ENCODE measurements around the gene TCP1. TPM values are rescaled to one million over a fixed set of nuclear protein-coding genes. Genes with fewer than 3 reads are reported as not detected.

Gene TCP1
- total and polyA plus RNA-seq, 9 of the 15 experiments (the other 6 are each of a cell fraction or from before 2014, with no cell fraction given): 331 to 801 (median 645) TPM

DNA sequence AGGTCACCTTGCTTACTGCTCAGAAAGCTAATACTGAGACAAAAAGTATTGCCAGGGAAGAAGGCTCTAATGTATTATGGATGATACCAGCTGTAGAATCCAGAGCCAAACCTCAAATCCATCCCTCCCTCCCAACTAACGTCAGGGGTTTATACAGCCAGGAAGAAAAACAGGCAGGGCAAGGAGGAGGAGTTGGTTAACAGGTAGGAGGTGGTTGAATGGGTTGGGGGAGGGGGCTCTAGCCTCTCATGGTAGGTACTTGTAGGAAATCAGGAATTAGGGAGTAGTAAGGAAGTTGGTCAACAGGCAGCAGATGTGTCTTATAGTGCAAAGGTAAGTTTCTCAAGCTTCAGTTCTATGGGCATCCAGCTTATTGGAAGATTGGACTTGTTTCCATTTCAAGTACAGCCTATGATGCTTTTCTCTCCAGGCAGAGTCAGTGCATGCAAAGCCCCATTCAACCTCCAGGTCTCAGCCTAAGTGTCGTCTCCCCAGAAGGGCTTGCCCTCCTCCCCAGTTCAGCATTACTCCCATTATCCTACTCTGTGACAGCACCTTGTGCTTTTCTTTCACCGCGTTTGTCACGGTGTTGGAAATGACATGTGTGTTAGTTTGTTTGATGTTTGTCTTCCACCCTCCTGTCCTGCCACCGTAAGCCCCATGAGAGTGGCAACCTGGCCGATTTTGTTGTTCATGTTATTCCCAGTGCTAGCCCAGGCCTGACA is 48.8 kb upstream of the TCP1 start:
- no peak for ATAC-seq
- peaks cover 38 to 39% of the 10 kb centered on the region in 2 experiments for H3K27me3 ChIP-seq (ENCODE audit: control insufficient read depth in 2 of 2, insufficient read depth in 2 of 2, low read length in 2 of 2)
- DNase-seq (ENCODE audit: extremely low read depth in 1 of 4, low spot score in 3 of 4): no peak
- CTCF ChIA-PET (ENCODE audit: low intra/inter-chr PET ratio): no interaction called here
- no peak overlapping the region for H3K27ac ChIP-seq (ENCODE audit: extremely low read depth, low read depth, low read length)
- H4K20me1 ChIP-seq (replicated peaks; ENCODE audit: control insufficient read depth, insufficient read depth, low read length): 0 out of 2 replicates have a peak, but pooled peaks cover 3% of the 10 kb centered on the region
- in situ Hi-C loops (cut with MboI): no loop called here
- H3K9me1 ChIP-seq (ENCODE audit: control insufficient read depth, insufficient read depth, low read length): no peaks in the 10 kb centered on the region
- POLR2A ChIA-PET: interaction anchor here (0.6 kb wide), 1 partner anchor 946 kb away, joined by 3 read pairs; no protein-coding TSS in a partner anchor
- no peaks in the 10 kb centered on the region for H3K36me3 ChIP-seq (ENCODE audit: control insufficient read depth, insufficient read depth, low read length)
- intact Hi-C loops (cut with micrococcal nuclease): no loop called here
- H3K9me3 ChIP-seq (replicated peaks; ENCODE audit: control insufficient read depth, insufficient read depth, low read depth, low read length): no peaks in the 10 kb centered on the region
- H3K79me2 ChIP-seq (ENCODE audit: control insufficient read depth, insufficient read depth, low read length): no peaks in the 10 kb centered on the region
- BruUV-seq (replicated peaks): no TSS peak
- 2% methylated on average over 7 of the region's 7 CpGs for WGBS (ENCODE audit: insufficient coverage, low coverage, missing lambda C conversion rate)
- H3K4me2 ChIP-seq (ENCODE audit: insufficient read depth, low read length): no peak overlapping the region
- H3K4me3 ChIP-seq: no peak overlapping the region
- no peak overlapping the region for H3K9ac ChIP-seq (ENCODE audit: insufficient read depth in 1 of 2, low read depth in 2 of 2, low read length in 2 of 2)
- FAIRE-seq: no peak
- peaks cover 0 to 9% of the 10 kb centered on the region in 2 experiments; a peak in 1 of 5 replicates for H3K4me1 ChIP-seq (replicated peaks in 1 of 2; ENCODE audit: control insufficient read depth in 2 of 2, insufficient read depth in 2 of 2, low read length in 2 of 2)
- no peak overlapping the region for H2AFZ ChIP-seq (ENCODE audit: low read depth, low read length)
- TF ChIP-seq, protein P1, sequence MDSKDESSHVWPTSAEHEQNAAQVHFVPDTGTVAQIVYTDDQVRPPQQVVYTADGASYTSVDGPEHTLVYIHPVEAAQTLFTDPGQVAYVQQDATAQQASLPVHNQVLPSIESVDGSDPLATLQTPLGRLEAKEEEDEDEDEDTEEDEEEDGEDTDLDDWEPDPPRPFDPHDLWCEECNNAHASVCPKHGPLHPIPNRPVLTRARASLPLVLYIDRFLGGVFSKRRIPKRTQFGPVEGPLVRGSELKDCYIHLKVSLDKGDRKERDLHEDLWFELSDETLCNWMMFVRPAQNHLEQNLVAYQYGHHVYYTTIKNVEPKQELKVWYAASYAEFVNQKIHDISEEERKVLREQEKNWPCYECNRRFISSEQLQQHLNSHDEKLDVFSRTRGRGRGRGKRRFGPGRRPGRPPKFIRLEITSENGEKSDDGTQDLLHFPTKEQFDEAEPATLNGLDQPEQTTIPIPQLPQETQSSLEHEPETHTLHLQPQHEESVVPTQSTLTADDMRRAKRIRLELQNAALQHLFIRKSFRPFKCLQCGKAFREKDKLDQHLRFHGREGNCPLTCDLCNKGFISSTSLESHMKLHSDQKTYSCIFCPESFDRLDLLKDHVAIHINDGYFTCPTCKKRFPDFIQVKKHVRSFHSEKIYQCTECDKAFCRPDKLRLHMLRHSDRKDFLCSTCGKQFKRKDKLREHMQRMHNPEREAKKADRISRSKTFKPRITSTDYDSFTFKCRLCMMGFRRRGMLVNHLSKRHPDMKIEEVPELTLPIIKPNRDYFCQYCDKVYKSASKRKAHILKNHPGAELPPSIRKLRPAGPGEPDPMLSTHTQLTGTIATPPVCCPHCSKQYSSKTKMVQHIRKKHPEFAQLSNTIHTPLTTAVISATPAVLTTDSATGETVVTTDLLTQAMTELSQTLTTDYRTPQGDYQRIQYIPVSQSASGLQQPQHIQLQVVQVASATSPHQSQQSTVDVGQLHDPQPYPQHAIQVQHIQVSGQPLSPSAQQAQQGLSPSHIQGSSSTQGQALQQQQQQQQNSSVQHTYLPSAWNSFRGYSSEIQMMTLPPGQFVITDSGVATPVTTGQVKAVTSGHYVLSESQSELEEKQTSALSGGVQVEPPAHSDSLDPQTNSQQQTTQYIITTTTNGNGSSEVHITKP (IDR thresholded peaks at IDR 0.05; ENCODE audit: partially characterized antibody): no peak
- TF ChIP-seq CBX2 (IDR thresholded peaks at IDR 0.05; ENCODE audit: insufficient read depth, low read length, poor library complexity, severe bottlenecking) (no peak), BRD9 (IDR thresholded peaks at IDR 0.05; ENCODE audit: low read depth, partially characterized antibody) (no peak), ELF2 (CRISPR knock-in tag; IDR thresholded peaks at IDR 0.05) (no peak)
- TF ChIP-seq, protein P2, sequence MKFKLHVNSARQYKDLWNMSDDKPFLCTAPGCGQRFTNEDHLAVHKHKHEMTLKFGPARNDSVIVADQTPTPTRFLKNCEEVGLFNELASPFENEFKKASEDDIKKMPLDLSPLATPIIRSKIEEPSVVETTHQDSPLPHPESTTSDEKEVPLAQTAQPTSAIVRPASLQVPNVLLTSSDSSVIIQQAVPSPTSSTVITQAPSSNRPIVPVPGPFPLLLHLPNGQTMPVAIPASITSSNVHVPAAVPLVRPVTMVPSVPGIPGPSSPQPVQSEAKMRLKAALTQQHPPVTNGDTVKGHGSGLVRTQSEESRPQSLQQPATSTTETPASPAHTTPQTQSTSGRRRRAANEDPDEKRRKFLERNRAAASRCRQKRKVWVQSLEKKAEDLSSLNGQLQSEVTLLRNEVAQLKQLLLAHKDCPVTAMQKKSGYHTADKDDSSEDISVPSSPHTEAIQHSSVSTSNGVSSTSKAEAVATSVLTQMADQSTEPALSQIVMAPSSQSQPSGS (CRISPR knock-in tag; IDR thresholded peaks at IDR 0.05): no peak
- TF ChIP-seq, protein P3, sequence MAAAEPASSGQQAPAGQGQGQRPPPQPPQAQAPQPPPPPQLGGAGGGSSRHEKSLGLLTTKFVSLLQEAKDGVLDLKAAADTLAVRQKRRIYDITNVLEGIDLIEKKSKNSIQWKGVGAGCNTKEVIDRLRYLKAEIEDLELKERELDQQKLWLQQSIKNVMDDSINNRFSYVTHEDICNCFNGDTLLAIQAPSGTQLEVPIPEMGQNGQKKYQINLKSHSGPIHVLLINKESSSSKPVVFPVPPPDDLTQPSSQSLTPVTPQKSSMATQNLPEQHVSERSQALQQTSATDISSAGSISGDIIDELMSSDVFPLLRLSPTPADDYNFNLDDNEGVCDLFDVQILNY (CRISPR knock-in tag; IDR thresholded peaks at IDR 0.05): no peak
- TF ChIP-seq, protein P4, sequence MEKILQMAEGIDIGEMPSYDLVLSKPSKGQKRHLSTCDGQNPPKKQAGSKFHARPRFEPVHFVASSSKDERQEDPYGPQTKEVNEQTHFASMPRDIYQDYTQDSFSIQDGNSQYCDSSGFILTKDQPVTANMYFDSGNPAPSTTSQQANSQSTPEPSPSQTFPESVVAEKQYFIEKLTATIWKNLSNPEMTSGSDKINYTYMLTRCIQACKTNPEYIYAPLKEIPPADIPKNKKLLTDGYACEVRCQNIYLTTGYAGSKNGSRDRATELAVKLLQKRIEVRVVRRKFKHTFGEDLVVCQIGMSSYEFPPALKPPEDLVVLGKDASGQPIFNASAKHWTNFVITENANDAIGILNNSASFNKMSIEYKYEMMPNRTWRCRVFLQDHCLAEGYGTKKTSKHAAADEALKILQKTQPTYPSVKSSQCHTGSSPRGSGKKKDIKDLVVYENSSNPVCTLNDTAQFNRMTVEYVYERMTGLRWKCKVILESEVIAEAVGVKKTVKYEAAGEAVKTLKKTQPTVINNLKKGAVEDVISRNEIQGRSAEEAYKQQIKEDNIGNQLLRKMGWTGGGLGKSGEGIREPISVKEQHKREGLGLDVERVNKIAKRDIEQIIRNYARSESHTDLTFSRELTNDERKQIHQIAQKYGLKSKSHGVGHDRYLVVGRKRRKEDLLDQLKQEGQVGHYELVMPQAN (IDR thresholded peaks at IDR 0.05; ENCODE audit: borderline replicate concordance): no peak

Measured in K562 (cell line).